GM12878 (cell line): ENCODE results near the gene CCDC12. TPM values are rescaled to one million over a fixed set of nuclear protein-coding genes. Genes with fewer than 3 reads are reported as not detected.

Experiments used
- CBX3 ChIP-seq: fragments of 200-600 bp; sonication (generic); IDR thresholded peaks from 2 replicates; pipeline ENCODE4 v1.6.1; 2016; ENCODE audit warnings: low read depth, borderline replicate concordance
- CBX5 ChIP-seq: sonication (generic); IDR thresholded peaks from 2 replicates; pipeline ENCODE4 v1.6.1; 2016; ENCODE audit warnings: low read depth, moderate library complexity, mild to moderate bottlenecking, inconsistent platforms
- CEBPZ ChIP-seq: fragments of 150-350 bp; IDR thresholded peaks from 2 replicates; pipeline ENCODE4 v1.6.1; 2016; ENCODE audit warnings: low read depth, low read length
- EED ChIP-seq: sonication (generic); IDR thresholded peaks from 2 replicates; pipeline ENCODE4 v1.6.1; 2016; ENCODE audit warnings: antibody characterized with exemption, low read depth
- EGR1 ChIP-seq, 2 experiments: IDR thresholded peaks; 1 replicate in 1 of 2; 2 replicates in 1 of 2; pipeline ENCODE4 v1.6.1; 2011 to 2012; ENCODE audit warnings: low read depth in 2 of 2, low read length in 2 of 2, borderline replicate concordance in 1 of 2, mild to moderate bottlenecking in 1 of 2, moderate library complexity in 1 of 2
- LARP7 ChIP-seq: fragments of 450-650 bp; IDR thresholded peaks from 2 replicates; pipeline ENCODE4 v1.6.1; 2017; ENCODE audit warnings: mild to moderate bottlenecking
- MXI1 ChIP-seq: fragments of 150-350 bp; IDR thresholded peaks from 2 replicates; pipeline ENCODE4 v1.6.1; 2011; ENCODE audit warnings: low read depth, mild to moderate bottlenecking, inconsistent platforms, low read length, improper control_type of control experiment
- NKRF ChIP-seq: fragments of 450-650 bp; conservative IDR thresholded peaks from 2 replicates; pipeline ENCODE4 v1.6.1; 2017; ENCODE audit warnings: mild to moderate bottlenecking, moderate library complexity
- PKNOX1 ChIP-seq: fragments of 450-650 bp; IDR thresholded peaks from 2 replicates; pipeline ENCODE4 v1.6.1; 2016; ENCODE audit warnings: mild to moderate bottlenecking
- PML ChIP-seq: IDR thresholded peaks from 2 replicates; pipeline ENCODE4 v1.6.1; 2012; ENCODE audit warnings: low read length, inconsistent platforms
- POLR2AphosphoS2 ChIP-seq: IDR thresholded peaks from 2 replicates; pipeline ENCODE4 v1.6.1; 2011; ENCODE audit warnings: low read depth, mild to moderate bottlenecking, low read length, improper control_type of control experiment, moderate library complexity
- RCOR1 ChIP-seq: conservative IDR thresholded peaks from 2 replicates; pipeline ENCODE4 v1.6.1; 2012; ENCODE audit warnings: low read depth, low read length, improper control_type of control experiment
- SPI1 ChIP-seq: IDR thresholded peaks from 2 replicates; pipeline ENCODE4 v1.6.1; 2011; ENCODE audit warnings: low read depth, mild to moderate bottlenecking, low read length, moderate library complexity, borderline replicate concordance; ENCODE audit not compliant: insufficient read depth
- STAT1 ChIP-seq: fragments of 450-650 bp; conservative IDR thresholded peaks from 2 replicates; pipeline ENCODE4 v1.6.1; 2014; ENCODE audit warnings: antibody characterized with exemption, mild to moderate bottlenecking
- ZNF687 ChIP-seq: fragments of 450-650 bp; IDR thresholded peaks from 2 replicates; pipeline ENCODE4 v1.6.1; 2017; ENCODE audit warnings: mild to moderate bottlenecking, moderate library complexity
- ZSCAN29 ChIP-seq: fragments of 450-650 bp; IDR thresholded peaks from 2 replicates; pipeline ENCODE4 v1.6.1; 2017; ENCODE audit warnings: mild to moderate bottlenecking, moderate library complexity
- polyA plus RNA-seq, 11 experiments: library from polyadenylated mRNA; depleted of rRNA in 4 of 11; unstranded in 6 of 11; stranded (reverse) in 5 of 11; fragments of >200 nt; fragmentation: Nextera tagmentation in 4 of 11; fragmentation: Illumina TruSeq in 1 of 11; extraction: Ambion mirVana in 4 of 11; extraction: Trizol in 1 of 11; gene quantifications; 1 replicate in 1 of 11; 2 replicates in 10 of 11; pipeline versions ENCODE4 v1.2.1 to v1.2.3, GENCODE V29; 2011 to 2016; ENCODE audit warnings: inconsistent platforms in 2 of 11, missing spikeins in 2 of 11, low read depth in 1 of 11
- total RNA-seq, 4 experiments: library from RNA; depleted of rRNA in 3 of 4; stranded (reverse); fragments of >200 nt in 3 of 4; fragmentation: Illumina TruSeq in 1 of 4; extraction: Trizol in 1 of 4; gene quantifications; 2 replicates each; pipeline versions ENCODE4 v1.2.1 to v1.2.3, GENCODE V29; 2013 to 2021

Gene CCDC12
- total and polyA plus RNA-seq, 10 of the 15 experiments (the other 5 are each of a cell fraction or from before 2014, with no cell fraction given): 9.2 to 91.4 (median 61.3) TPM

GRCh38 chr3:46990573-46991374, 14.2 kb upstream of the CCDC12 start (continued):
- no peak for TF ChIP-seq NKRF
- no peak for TF ChIP-seq POLR2AphosphoS2
- no peak for TF ChIP-seq CBX5
- TF ChIP-seq EED: peak; percentile 61
- no peak for TF ChIP-seq PML
- no peak for TF ChIP-seq STAT1
- 0 out of 3 replicates have a peak, but pooled peaks of 1 of the 2 experiments have one; percentile 9 for TF ChIP-seq EGR1 (IDR thresholded peaks at IDR 0.05; ENCODE audit: borderline replicate concordance in 1 of 2, low read depth in 2 of 2, low read length in 2 of 2)
- peak; percentile 84; the same call in 1 of the 2 replicates for TF ChIP-seq ZNF687
- peak; percentile 82 for TF ChIP-seq SPI1
- TF ChIP-seq LARP7: no peak
- TF ChIP-seq PKNOX1: no peak
- TF ChIP-seq RCOR1: no peak
- no peak for TF ChIP-seq CEBPZ
- TF ChIP-seq ZSCAN29: no peak
- peak; percentile 24; the same call in 1 of the 2 replicates for TF ChIP-seq MXI1
- TF ChIP-seq CBX3: no peak
